IPS-18c (cell line): ENCODE results near the gene THBD.

Source experiments
- H3K4me3 ChIP-seq: 2 replicates; pipeline ENCODE4 v1.7.0; 2013; ENCODE audit warnings: low read depth, mild to moderate bottlenecking, low read length, moderate library complexity; ENCODE audit not compliant: insufficient read depth
- H3K9me3 ChIP-seq: one replicate; pipeline ENCODE4 v1.6.1; 2013; ENCODE audit warnings: mild to moderate bottlenecking, low read length, moderate library complexity; ENCODE audit not compliant: control insufficient read depth, insufficient read depth

The THBD gene

DNA sequence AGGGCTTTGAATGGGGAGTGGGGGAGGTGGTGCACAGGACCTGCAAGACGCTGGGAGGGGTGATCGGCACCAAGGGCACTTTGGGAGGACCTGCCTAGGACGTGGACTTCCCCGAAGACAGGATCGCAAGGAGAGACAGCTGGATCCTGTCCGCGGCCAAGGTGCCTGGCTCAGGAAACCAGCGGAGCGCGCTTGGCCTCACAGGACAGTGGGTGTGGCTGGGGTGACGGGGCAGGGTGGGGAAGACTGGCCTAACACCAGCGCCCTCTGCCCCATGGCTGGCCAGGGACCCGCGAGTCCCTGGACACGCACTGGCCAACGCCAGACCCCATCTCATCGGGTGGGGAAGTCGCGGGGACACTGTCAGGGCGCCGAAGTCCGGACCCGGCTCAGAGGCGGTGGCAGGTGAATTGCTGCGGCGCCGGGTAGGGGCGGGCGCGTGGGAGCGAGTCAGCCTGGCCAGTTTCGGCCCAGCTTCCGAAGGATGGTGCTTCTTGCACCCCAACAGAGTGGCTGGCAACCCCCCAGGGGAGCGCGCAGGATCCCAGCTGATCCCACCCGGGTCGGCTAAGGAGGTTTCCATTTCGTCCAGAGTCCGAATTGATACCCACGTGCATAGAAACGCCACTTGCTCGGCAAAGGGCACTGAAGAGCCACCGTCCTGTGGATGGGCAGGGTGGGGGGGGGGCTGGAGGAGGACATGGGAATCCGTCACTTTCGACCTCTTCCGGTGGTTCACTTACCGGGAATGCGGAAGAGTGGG lies 785 bp upstream of the THBD start:
- peaks cover 3% of the 10 kb centered on the region for H3K9me3 ChIP-seq

DNA sequence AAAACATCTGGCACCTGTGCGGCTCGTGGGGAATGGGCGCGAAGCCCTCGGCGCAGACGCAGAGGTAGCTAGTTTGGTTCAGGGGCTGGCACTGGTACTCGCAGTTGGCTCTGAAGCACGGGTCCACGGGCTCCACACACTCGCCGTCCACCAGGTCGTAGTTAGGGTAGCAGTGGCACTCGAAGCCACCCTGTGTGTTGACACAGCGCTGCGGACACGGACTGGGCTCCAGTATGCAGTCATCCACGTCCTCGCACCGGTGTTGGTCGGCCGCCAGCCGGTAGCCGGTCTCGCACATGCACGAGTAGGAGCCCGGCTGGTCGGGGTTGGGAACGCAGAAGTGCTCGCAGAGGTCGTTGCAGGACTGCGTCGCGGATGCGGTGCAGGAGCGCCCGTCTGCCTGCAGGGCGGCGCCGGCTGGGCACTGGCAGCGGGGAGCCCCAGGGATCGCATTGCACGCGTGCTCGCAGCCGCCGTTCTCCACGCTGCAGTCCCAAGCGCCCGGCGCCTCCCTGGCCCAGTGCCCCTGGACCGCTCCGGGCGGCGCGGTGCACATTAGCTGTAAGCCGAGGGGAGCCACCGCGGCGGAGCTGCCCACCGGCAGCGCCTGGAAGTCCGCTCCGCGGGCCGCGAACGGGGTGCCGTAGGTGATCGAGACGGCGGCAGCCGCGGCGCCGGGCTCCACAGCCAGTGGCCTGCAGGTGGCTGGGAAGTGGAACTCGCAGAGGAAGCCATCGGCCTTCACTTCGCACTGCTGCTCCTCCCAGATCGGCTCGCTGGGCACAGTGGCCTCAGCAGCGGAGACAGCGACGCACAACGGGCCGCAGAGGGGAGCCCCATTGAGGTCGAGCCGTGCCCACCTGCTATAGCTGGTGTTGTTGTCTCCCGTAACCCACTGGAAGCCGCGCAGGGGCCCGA lies 930 bp downstream of the THBD start:
- Histone ChIP-seq H3K4me3 (peak overlapping the region; percentile 58), H3K9me3 (peaks cover 3% of the 10 kb centered on the region)

More for the DNA sequence above, 785 bp upstream of the THBD start:
- peak overlapping the region; percentile 58 for H3K4me3 ChIP-seq

DNA sequence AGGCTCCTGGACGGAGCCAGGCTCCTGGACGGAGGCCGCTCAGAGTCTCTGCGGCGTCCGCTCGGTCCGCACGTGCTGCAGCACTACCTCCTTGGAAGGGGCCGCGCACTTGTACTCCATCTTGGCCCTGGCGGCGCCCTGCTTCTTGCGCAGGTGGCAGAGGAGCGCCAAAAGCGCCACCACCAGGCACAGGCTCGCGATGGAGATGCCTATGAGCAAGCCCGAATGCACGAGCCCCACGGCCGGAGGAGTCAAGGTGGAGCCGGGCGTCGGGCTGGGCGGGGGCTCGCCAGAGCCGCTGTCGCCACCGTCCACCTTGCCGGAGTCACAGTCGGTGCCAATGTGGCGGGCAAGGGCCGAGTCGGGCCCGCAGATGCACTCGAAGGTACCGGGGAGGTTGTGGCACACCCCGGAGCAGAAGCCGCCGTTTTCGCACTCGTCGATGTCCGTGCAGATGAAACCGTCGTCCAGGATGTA lies 1.7 kb downstream of the THBD start:
- H3K4me3 ChIP-seq, result peak overlapping the region; percentile 58; the same call in 1 of the 2 replicates
- peaks cover 3% of the 10 kb centered on the region for H3K9me3 ChIP-seq

DNA sequence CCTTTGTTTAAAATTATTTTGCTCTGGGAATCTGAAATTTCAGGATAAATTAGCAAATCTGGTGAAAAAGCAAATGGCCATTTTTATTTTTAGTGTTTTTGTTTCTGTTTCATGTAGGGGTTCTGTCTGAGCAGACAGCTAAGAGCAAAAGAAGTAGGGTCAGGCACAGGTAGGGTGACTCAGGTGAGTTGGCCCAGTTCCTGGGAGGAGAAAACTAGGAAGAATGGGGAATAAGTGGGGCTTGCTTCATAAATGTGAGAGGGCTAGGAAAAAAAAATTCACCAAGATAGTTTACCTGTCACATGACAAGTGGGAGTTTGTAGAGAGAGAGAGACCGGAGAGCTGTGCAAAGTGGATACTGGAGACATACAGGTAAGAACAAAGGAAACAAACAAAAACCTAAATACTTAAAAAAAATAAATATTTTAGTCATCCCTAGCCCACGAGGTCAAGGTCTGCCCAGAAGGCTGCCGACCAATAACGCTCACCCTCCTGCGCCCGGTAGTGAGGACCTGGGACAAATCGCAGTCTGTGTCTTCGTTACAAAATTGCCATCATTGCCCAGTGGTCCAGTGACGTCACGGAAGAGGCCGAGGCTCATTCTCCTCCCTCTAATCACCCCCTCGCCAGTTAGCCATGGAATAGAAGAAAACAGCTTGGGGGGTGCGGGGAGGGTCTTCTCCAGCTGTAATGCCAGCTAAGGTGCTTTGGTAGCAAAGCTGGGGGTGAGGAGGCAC lies 2.3 kb downstream of the THBD start:
- no peak overlapping the region for H3K4me3 ChIP-seq
- H3K9me3 ChIP-seq, result peaks cover 3% of the 10 kb centered on the region

DNA sequence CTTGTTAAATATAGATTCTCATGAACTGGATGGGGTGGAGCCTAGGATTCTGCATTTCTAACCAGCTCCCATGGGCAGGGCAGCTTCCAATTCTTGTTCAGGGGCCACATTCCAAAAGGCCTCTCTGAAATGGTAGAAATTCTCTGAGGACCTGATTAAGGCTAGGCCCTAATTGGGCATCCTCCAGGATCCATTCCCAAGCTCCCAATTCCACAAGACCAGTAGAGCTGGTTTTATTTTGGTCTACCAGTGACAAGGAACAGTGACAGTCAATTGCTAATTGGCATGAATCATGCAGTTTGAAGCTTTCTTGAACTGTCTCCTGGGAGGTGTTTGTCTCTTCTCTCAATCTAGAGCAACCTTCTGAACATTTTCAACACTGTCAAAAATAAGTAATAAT lies 3.0 kb downstream of the THBD start:
- Histone ChIP-seq H3K4me3 (no peak overlapping the region), H3K9me3 (peaks cover 3% of the 10 kb centered on the region)

DNA sequence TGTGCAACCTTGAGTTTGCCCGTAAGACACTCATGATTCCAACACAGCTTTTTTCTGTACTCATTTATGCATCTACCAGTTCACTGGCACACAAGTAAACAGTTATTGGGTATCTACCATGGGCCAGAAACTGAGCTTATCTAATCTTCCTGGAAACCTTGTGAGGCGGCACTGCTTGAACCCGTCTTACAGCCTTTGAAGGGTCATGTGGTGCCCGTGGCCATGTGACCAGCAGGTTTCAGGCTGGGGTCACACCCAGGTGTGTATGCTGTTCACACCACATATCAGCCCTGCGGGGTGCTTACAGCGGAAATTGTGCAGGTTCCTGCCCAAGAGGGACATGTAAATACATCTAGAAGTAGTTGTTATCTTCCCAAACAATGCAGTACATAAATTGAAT lies 6.1 kb downstream of the THBD start:
- Histone ChIP-seq H3K4me3 (no peak overlapping the region), H3K9me3 (peaks cover 3% of the 10 kb centered on the region)

DNA sequence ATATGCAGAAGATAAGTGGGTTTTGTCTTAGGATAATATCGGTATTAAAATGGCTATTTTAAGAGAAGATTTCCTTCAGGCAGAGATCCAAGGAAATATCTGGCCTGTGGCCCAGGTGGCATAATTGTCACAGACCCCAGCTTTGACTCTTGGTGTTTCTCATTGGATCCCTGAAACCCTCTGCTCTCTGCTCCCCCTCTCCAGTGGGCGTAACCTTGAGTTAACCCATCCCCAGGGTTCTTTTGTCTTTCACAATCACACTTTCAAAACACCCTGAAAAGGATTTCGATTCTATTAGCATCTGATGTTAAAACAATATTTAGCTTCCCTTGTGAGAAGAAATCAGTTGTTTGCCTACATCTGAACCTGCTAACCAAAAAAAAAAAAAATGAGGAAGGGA lies 7.2 kb downstream of the THBD start:
- Histone ChIP-seq H3K4me3 (no peak overlapping the region), H3K9me3 (no peaks in the 10 kb centered on the region)

DNA sequence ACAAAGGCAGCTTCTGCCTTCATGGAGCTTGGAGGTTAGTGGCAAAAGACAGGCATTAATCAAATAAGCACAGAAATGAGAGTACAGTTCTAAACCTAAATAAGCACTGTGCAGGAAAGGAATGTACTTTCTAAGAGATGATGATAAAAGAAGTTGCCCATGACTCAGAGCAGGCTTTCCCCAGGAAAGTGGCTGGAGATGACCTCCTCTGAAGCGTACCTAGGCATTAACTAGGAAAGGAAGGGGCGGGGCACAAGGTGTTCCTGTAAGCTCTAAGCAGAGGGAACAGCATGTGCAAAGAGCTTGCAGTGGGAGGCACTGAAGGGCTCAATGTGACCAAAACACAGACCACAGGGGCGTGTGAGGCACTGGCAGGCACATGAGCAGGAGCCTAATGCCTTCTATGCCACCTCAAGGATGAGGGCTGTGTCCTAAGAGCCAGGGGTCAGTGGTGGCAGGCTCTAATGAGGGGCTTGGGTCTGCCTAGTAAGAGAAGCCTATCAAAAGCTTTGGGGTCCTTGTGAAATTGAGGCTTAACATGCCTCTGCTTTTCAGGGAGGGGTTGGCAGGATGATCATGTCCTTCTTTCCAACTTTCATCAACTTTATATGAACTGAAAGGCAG lies 9.5 kb downstream of the THBD start:
- Histone ChIP-seq H3K9me3 (no peaks in the 10 kb centered on the region), H3K4me3 (no peak overlapping the region)

DNA sequence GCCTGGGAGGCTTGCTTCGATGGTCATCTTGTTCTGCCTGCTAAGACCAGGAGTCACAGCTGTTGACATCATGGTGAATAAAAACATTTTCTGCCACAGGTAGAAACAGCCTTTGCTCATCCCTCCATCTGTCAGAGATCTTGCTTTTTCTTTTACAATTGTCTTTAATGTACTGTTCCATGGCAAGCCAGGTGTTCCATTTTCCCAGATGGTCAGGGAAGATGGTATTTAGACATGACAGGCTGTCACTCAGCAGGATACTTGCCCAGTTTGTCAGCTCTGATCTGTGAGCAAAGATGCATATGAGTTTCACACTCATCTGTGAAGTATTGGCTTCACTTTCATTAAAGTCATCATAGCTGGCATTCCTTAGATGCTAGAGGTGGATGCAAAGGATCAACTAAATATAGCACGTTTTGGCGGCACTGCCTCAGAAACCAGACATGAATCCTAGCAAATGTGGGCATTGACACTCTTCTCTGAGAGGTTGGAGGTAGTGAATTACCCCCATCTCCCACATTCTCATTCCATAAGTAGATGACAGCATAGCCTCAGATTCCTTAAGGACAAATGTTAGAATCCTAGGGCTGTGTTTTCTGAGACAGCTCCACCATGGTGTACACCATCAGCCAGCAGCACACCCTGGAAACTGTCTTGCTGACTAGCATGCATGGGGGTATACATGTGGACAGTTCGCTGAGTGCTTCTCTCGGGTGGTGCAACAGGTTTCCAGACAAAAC lies 10.2 kb downstream of the THBD start:
- Histone ChIP-seq H3K9me3 (no peaks in the 10 kb centered on the region), H3K4me3 (no peak overlapping the region)

DNA sequence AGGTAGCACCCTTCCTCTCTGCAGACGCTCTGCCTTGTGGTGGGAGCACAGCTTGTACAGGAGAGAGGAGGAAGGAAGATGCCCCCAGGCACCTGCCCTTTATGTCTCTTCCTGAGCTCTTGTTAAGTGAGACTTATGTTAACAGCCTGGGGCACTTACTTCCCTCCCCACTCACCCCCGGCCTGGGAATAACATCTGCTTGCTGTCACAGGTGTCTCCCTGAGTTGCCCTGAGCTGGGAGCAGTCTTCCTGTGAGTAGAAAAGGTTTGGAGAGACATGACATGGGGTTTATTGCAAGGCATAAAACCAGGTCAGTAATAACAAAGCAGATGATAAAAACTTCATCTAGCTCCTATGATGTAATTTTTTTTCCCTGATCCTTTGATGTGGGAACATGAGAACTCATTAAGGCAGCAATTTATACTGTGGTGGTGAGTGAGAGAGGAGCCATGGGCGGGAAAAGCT lies 12.4 kb downstream of the THBD start:
- H3K4me3 ChIP-seq, result no peak overlapping the region
- H3K9me3 ChIP-seq, result no peaks in the 10 kb centered on the region

DNA sequence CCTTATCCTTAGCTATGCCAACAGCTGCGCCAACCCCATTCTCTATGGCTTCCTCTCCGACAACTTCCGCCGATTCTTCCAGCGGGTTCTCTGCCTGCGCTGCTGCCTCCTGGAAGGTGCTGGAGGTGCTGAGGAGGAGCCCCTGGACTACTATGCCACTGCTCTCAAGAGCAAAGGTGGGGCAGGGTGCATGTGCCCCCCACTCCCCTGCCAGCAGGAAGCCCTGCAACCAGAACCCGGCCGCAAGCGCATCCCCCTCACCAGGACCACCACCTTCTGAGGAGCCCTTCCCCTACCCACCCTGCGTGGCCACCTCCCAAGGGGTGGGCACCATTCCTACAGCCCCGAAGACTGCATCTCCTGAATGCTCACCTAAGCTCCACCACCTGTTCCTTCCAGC lies 13.1 kb downstream of the THBD start:
- Histone ChIP-seq H3K4me3 (no peak overlapping the region), H3K9me3 (no peaks in the 10 kb centered on the region)

DNA sequence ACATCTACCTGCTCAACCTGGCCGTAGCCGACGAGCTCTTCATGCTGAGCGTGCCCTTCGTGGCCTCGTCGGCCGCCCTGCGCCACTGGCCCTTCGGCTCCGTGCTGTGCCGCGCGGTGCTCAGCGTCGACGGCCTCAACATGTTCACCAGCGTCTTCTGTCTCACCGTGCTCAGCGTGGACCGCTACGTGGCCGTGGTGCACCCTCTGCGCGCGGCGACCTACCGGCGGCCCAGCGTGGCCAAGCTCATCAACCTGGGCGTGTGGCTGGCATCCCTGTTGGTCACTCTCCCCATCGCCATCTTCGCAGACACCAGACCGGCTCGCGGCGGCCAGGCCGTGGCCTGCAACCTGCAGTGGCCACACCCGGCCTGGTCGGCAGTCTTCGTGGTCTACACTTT lies 13.7 kb downstream of the THBD start:
- H3K9me3 ChIP-seq, result no peaks in the 10 kb centered on the region
- peak overlapping the region; percentile 46; the same call in 1 of the 2 replicates for H3K4me3 ChIP-seq

DNA sequence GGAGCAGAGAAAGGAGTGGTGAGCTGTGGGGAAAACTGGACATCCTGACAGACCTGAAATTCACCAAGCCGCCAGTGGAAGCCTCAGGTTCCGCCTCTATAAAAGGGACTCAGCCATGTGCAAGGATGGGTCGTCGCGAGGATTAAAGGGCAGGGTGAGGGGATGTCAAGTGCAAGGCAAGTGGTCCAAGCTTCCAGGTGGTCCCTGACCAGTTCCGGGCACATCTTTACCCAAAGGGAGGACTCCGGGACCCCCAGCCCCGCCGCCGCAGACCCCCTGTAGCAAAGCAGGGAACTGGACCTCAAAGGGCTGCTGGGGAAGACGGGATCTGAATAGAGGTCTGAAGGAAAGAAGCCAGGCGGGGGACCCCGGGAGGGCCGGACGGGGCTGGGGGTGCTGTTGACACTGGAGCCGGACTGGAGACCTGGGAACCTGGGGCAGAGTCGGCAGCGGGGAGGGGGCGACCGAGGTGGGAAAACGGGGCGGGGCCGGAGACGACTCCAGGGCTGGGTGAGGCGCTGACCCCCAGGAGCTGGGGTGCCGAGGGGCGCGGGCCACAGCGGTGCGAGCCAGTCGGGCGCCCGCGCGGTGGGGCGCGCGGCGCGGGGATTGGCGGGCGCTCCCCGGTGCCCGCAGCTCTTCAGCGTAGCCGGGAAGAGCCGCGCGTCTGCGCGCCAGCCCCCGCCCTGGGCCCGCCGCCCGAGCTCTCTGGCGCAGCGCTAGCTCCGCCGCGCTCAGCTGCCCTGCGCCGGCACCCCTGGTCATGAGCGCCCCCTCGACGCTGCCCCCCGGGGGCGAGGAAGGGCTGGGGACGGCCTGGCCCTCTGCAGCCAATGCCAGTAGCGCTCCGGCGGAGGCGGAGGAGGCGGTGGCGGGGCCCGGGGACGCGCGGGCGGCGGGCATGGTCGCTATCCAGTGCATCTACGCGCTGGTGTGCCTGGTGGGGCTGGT lies 14.5 kb downstream of the THBD start, which contains the start of gene SSTR4:
TSS of gene SSTR4 (plus strand) at position 592 of the 951 bp plus-strand sequence. CDS start at position 764, 172 bp downstream.
- Histone ChIP-seq H3K4me3 (peak within 1 kb of the TSS; percentile 46; the same call in 1 of the 2 replicates), H3K9me3 (no peaks in the 10 kb centered on the region)

DNA sequence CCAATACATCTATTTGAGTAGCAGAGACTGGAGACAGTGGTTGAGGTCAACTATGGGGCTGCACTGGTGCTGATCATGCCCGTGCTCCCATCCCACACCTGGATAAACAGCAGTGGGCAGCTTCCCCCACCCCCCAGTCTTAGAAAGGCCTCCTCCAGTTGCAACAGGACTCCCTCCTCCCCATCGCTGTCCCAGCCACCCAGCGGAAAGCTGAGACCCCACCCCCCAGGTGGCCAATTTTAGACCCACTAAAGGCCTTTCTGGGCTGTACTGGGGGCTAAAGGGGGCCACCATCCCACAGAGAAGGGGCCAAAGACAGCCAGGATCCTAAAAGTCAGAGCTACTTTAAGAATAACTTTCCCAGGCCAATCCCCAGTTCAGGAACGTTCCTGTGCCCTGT lies 15.6 kb downstream of the THBD start:
- Histone ChIP-seq H3K9me3 (no peaks in the 10 kb centered on the region), H3K4me3 (no peak overlapping the region)

DNA sequence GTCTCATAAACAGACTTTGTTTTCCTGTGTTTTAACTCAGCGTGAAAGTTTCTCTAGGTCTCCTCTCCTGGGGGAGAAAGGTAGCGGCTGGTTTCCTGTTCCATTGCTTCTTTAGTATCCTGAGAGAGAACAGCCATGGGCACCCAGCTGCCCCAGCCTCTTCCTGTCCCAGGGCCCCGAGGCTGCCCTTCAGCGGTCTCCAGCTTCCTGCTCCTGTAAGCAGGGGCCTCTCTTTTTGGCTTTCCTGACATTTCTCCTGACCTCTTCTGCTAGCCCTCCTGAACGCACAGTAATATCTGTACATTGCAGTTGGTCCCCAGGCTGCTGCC lies 16.8 kb downstream of the THBD start:
- Histone ChIP-seq H3K4me3 (no peak overlapping the region), H3K9me3 (no peaks in the 10 kb centered on the region)
